HL-60 (cell line): ENCODE data around the gene ITIH6.

Experiments used
- GABPA ChIP-seq: IDR thresholded peaks from 2 replicates; pipeline ENCODE4 v1.6.1; 2012; ENCODE audit warnings: low read depth
- POLR2AphosphoS5 ChIP-seq: IDR thresholded peaks from 2 replicates; pipeline ENCODE4 v1.6.1; 2012; ENCODE audit warnings: low read depth
- SPI1 ChIP-seq: IDR thresholded peaks from 2 replicates; pipeline ENCODE4 v1.6.1; 2012; ENCODE audit warnings: low read depth, mild to moderate bottlenecking, borderline replicate concordance
- TF ChIP-seq, protein P1 (sequence below): IDR thresholded peaks from one replicate; pipeline ENCODE4 v1.5.1; 2011; ENCODE audit warnings: low read length, control low read depth, inconsistent platforms; ENCODE audit not compliant: insufficient read depth
- TF ChIP-seq, protein P2 (sequence below): IDR thresholded peaks from 2 replicates; pipeline ENCODE4 v1.6.1; 2012; ENCODE audit warnings: low read depth; ENCODE audit not compliant: insufficient replicate concordance

DNA sequence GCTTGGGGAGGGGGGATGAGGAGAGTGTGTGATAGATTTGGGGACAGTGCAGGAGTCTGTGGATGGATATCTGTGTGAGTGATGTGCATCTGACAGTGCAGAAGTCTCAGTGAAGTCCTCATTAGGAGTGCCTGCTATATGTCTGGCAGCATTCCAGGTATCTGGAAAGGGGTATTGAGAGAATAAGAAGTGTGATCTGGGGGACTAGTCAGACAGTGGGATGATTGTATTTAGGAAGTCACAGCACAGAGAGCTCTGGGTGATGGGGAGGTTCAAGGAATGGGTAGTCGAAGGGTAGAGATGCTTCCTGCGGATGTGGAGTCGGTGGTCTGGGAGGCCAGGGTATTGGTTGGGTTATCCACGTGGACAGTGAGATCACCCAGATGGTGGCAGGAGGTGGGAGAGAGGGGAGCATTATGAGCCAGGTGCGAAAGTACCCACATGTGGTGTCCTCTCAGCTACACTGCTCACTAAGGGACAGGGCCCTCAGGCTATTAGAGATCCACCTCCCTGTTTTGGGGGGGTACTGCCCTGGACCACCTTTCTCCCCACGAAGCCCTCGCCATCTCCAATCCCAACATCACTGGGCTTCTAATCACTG, 19.3 kb upstream of the ITIH6 start:
- TF ChIP-seq, protein P1, sequence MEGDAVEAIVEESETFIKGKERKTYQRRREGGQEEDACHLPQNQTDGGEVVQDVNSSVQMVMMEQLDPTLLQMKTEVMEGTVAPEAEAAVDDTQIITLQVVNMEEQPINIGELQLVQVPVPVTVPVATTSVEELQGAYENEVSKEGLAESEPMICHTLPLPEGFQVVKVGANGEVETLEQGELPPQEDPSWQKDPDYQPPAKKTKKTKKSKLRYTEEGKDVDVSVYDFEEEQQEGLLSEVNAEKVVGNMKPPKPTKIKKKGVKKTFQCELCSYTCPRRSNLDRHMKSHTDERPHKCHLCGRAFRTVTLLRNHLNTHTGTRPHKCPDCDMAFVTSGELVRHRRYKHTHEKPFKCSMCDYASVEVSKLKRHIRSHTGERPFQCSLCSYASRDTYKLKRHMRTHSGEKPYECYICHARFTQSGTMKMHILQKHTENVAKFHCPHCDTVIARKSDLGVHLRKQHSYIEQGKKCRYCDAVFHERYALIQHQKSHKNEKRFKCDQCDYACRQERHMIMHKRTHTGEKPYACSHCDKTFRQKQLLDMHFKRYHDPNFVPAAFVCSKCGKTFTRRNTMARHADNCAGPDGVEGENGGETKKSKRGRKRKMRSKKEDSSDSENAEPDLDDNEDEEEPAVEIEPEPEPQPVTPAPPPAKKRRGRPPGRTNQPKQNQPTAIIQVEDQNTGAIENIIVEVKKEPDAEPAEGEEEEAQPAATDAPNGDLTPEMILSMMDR, result no peak
- TF ChIP-seq POLR2AphosphoS5, result no peak
- no peak for TF ChIP-seq SPI1
- TF ChIP-seq, protein P2, sequence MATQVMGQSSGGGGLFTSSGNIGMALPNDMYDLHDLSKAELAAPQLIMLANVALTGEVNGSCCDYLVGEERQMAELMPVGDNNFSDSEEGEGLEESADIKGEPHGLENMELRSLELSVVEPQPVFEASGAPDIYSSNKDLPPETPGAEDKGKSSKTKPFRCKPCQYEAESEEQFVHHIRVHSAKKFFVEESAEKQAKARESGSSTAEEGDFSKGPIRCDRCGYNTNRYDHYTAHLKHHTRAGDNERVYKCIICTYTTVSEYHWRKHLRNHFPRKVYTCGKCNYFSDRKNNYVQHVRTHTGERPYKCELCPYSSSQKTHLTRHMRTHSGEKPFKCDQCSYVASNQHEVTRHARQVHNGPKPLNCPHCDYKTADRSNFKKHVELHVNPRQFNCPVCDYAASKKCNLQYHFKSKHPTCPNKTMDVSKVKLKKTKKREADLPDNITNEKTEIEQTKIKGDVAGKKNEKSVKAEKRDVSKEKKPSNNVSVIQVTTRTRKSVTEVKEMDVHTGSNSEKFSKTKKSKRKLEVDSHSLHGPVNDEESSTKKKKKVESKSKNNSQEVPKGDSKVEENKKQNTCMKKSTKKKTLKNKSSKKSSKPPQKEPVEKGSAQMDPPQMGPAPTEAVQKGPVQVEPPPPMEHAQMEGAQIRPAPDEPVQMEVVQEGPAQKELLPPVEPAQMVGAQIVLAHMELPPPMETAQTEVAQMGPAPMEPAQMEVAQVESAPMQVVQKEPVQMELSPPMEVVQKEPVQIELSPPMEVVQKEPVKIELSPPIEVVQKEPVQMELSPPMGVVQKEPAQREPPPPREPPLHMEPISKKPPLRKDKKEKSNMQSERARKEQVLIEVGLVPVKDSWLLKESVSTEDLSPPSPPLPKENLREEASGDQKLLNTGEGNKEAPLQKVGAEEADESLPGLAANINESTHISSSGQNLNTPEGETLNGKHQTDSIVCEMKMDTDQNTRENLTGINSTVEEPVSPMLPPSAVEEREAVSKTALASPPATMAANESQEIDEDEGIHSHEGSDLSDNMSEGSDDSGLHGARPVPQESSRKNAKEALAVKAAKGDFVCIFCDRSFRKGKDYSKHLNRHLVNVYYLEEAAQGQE, result no peak
- no peak for TF ChIP-seq GABPA
